ENCODE results near the gene PPP2R3B.

DNA sequence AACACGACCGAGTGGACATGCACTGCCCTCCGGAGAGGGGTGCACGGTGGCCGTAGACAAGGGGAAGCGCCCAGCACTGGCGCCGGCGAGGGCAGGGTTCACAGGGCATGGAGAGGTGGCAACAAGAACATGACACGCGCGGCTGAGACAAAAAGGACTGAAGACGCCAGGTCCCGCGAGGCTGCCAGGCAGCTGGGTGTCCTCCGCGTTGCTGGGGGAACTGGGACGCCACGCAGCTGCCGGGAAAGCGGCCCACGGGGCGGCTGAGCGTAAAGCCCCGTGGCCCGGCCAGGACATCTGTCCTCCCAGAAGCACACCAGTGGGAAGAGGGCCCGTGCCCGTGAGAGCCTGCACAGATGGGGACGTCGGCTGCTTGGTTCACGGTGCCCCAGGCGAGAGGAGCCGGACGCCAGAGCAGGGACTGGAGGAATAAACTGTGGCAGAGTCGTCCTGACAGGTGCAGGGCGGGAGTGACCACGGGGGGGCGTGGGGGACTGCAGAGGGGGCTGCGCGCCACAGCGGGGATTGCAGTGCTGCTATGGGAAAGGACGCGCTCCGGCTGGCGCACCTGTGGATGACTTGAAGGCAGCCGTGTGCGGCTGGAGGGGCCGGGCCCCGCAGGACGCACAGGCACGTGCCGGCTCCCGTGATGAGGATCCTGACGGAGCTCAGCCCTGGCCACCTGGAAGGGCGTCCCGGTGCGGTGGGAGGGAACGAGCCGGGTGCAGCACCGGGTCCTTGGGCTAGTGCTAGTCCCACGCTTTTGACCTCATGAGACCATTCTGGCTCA is 36.0 kb downstream of the PPP2R3B start:
- TF ChIP-seq, protein P1, sequence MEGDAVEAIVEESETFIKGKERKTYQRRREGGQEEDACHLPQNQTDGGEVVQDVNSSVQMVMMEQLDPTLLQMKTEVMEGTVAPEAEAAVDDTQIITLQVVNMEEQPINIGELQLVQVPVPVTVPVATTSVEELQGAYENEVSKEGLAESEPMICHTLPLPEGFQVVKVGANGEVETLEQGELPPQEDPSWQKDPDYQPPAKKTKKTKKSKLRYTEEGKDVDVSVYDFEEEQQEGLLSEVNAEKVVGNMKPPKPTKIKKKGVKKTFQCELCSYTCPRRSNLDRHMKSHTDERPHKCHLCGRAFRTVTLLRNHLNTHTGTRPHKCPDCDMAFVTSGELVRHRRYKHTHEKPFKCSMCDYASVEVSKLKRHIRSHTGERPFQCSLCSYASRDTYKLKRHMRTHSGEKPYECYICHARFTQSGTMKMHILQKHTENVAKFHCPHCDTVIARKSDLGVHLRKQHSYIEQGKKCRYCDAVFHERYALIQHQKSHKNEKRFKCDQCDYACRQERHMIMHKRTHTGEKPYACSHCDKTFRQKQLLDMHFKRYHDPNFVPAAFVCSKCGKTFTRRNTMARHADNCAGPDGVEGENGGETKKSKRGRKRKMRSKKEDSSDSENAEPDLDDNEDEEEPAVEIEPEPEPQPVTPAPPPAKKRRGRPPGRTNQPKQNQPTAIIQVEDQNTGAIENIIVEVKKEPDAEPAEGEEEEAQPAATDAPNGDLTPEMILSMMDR (IDR thresholded peaks at IDR 0.05), result no peak
- no peak for TF ChIP-seq POLR2A (IDR thresholded peaks at IDR 0.05)
